ENCODE measurements around the gene PROK2.

PROK2 gene

GRCh38 chr3:71784914-71785531 is at the start of gene PROK2:
TSS of gene PROK2 (minus strand) at chr3:71785148. CDS start at chr3:71785052, 96 bp downstream.
- DNase-seq, result no peak

GRCh38 chr3:71831599-71831998 is 46.7 kb upstream of the PROK2 start:
- DNase-seq, result no peak

GRCh38 chr3:71825551-71826283 is 40.8 kb upstream of the PROK2 start:
- DNase-seq, result no peak

GRCh38 chr3:71821116-71821515 is 36.2 kb upstream of the PROK2 start:
- no peak for DNase-seq

- no peak for DNase-seq
Measured at GRCh38 chr3:71817262-71817661, 32.3 kb upstream of the PROK2 start.

- no peak for DNase-seq
Measured at GRCh38 chr3:71816767-71817156, 31.8 kb upstream of the PROK2 start.

GRCh38 chr3:71815340-71816067 is 30.6 kb upstream of the PROK2 start:
- DNase-seq, result no peak

GRCh38 chr3:71813704-71814103 is 28.8 kb upstream of the PROK2 start:
- DNase-seq, result no peak

GRCh38 chr3:71813073-71813472 is 28.1 kb upstream of the PROK2 start:
- no peak for DNase-seq

- DNase-seq, result no peak
Measured at GRCh38 chr3:71810056-71810455, 25.1 kb upstream of the PROK2 start.

GRCh38 chr3:71809321-71810026 is 24.5 kb upstream of the PROK2 start:
- DNase-seq, result no peak

GRCh38 chr3:71806736-71807135 is 21.8 kb upstream of the PROK2 start:
- no peak for DNase-seq

GRCh38 chr3:71805691-71806090 is 20.7 kb upstream of the PROK2 start:
- no peak for DNase-seq

GRCh38 chr3:71805199-71805598 is 20.3 kb upstream of the PROK2 start:
- DNase-seq, result no peak

- DNase-seq, result no peak
Measured at GRCh38 chr3:71803248-71803647, 18.3 kb upstream of the PROK2 start.

GRCh38 chr3:71801986-71802385 is 17.0 kb upstream of the PROK2 start:
- DNase-seq, result no peak

- DNase-seq, result no peak
Measured at GRCh38 chr3:71800023-71800422, 15.1 kb upstream of the PROK2 start.

- DNase-seq, result no peak
Measured at GRCh38 chr3:71797455-71797854, 12.5 kb upstream of the PROK2 start.

- no peak for DNase-seq
Measured at GRCh38 chr3:71796290-71796689, 11.3 kb upstream of the PROK2 start.

GRCh38 chr3:71791634-71792033 is 6.7 kb upstream of the PROK2 start:
- DNase-seq, result no peak

- no peak for DNase-seq
Measured at GRCh38 chr3:71789922-71790321, 5.0 kb upstream of the PROK2 start.

- DNase-seq, result no peak
Measured at GRCh38 chr3:71787851-71788405, 3.0 kb upstream of the PROK2 start.

- no peak for DNase-seq
Measured at GRCh38 chr3:71786551-71786950, 1.6 kb upstream of the PROK2 start.

Data from midbrain (tissue), 1 donor.